Left lung (tissue), 10 donors: ENCODE measurements around the gene RAB3B. TPM values are rescaled to one million over a fixed set of nuclear protein-coding genes. Genes with fewer than 3 reads are reported as not detected.
A peak's percentile ranks its signal among the peaks of the same experiment; 100 is the strongest.

ENCODE experiments used
- ATAC-seq: fragments of 200-7000 bp; cut with Tn5 transposase; one replicate; pipeline ENCODE4 v1.9.1; 2020; ENCODE audit warnings: moderate library complexity
- DNase-seq, 4 donors: peaks; one replicate each; pipeline ENCODE4 v3.0.0-alpha.2; 2013 to 2020
- H3K27ac ChIP-seq, 2 donors: fragments of 200-600 bp; sonication (generic) in 1 of 2; one replicate each; pipeline versions ENCODE4 v1.5.0 to v1.8.0; 2020 to 2021
- H3K27me3 ChIP-seq, 2 donors: fragments of 200-600 bp; sonication (generic) in 1 of 2; one replicate each; pipeline versions ENCODE4 v1.5.0 to v1.8.0; 2020 to 2021
- H3K36me3 ChIP-seq, 2 donors: fragments of 200-600 bp; sonication (generic) in 1 of 2; one replicate each; pipeline versions ENCODE4 v1.5.0 to v1.8.0; 2020 to 2021
- H3K4me1 ChIP-seq, 2 donors: fragments of 200-600 bp; one replicate each; pipeline ENCODE4 v1.8.0; 2021
- H3K4me3 ChIP-seq, 2 donors: fragments of 200-600 bp; sonication (generic) in 1 of 2; one replicate each; pipeline versions ENCODE4 v1.5.0 to v1.8.0; 2020 to 2021; ENCODE audit warnings: mild to moderate bottlenecking in 1 of 2
- H3K9me3 ChIP-seq, 2 donors: fragments of 200-600 bp; sonication (generic) in 1 of 2; one replicate each; pipeline versions ENCODE4 v1.5.0 to v1.8.0; 2020 to 2021
- CTCF ChIP-seq, 2 donors: fragments of 200-600 bp; sonication (generic) in 1 of 2; IDR thresholded peaks; one replicate each; pipeline versions ENCODE4 v1.5.0 to v1.8.0; 2021; ENCODE audit warnings: antibody characterized with exemption in 2 of 2
- intact Hi-C, 2 donors: fragments of 100-400 bp; cut with DNase I; formaldehyde crosslinking; loops; one replicate each; pipeline versions ENCODE4 v1.11.2 to v1.14.2; 2022
- polyA plus RNA-seq, 6 donors: library from polyadenylated mRNA; unstranded; fragments of 120-200 nt; gene quantifications; one replicate each; pipeline ENCODE4 v1.2.1, GENCODE V29; 2013; ENCODE audit not compliant: insufficient read length in 6 of 6
- total RNA-seq, 2 donors: library from RNA; stranded (reverse); fragmentation: NEBNext Ultra II Directional; extraction: Animal tissue kit (Norgen Biotek cat#: 25700); gene quantifications; one replicate each; pipeline ENCODE4 v1.2.1, GENCODE V29; 2021
- donor health status: DM: no; HTN: yes; CAD: no.
- donor health status: DM: no; HTN: no; CAD: no.

Gene RAB3B
- total and polyA plus RNA-seq, 8 donors, result 0.05 to 0.63 (median 0.39) TPM

- intact Hi-C loops, result no loop called here
- Histone ChIP-seq H3K4me1 (no peaks in the 10 kb centered on the region), H3K9me3 (no peaks in the 10 kb centered on the region), H3K4me3 (no peak overlapping the region), H3K36me3 (no peaks in the 10 kb centered on the region), H3K27ac (no peak overlapping the region), H3K27me3 (peaks cover 25 to 96% of the 10 kb centered on the region in 2 donors)
- ATAC-seq (peak; percentile 92), DNase-seq (no peak)
- TF ChIP-seq CTCF (IDR thresholded peaks at IDR 0.05), result no peak
Observed at GRCh38 chr1:51955797-51956527, 34.5 kb downstream of the RAB3B start.

- no peak for TF ChIP-seq CTCF (IDR thresholded peaks at IDR 0.05)
- intact Hi-C loops, result no loop called here
- H3K27ac ChIP-seq, result no peak overlapping the region
- H3K4me1 ChIP-seq, result no peaks in the 10 kb centered on the region
- H3K36me3 ChIP-seq, result no peaks in the 10 kb centered on the region
- DNase-seq, result no peak
- H3K27me3 ChIP-seq, result peaks cover 30 to 96% of the 10 kb centered on the region in 2 donors
- H3K4me3 ChIP-seq, result no peak overlapping the region
- peaks cover 0 to 2% of the 10 kb centered on the region in 2 donors for H3K9me3 ChIP-seq
- no peak for ATAC-seq
Observed at GRCh38 chr1:51954783-51955182, 35.7 kb downstream of the RAB3B start.

GRCh38 chr1:51953079-51953478, 37.4 kb downstream of the RAB3B start:
- DNase-seq, result no peak
- intact Hi-C loops, result no loop called here
- H3K36me3 ChIP-seq, result no peaks in the 10 kb centered on the region
- no peak overlapping the region for H3K4me3 ChIP-seq
- no peaks in the 10 kb centered on the region for H3K4me1 ChIP-seq
- no peak overlapping the region for H3K27ac ChIP-seq
- ATAC-seq, result no peak
- H3K9me3 ChIP-seq, result peaks cover 0 to 4% of the 10 kb centered on the region in 2 donors
- no peak for TF ChIP-seq CTCF (IDR thresholded peaks at IDR 0.05)
- peaks cover 32 to 93% of the 10 kb centered on the region in 2 donors for H3K27me3 ChIP-seq

GRCh38 chr1:51952638-51953037, 37.9 kb downstream of the RAB3B start:
- intact Hi-C loops, result no loop called here
- H3K4me3 ChIP-seq, result no peak overlapping the region
- DNase-seq, result no peak
- no peaks in the 10 kb centered on the region for H3K4me1 ChIP-seq
- H3K36me3 ChIP-seq, result no peaks in the 10 kb centered on the region
- H3K9me3 ChIP-seq, result peaks cover 0 to 4% of the 10 kb centered on the region in 2 donors
- H3K27ac ChIP-seq, result no peak overlapping the region
- no peak for TF ChIP-seq CTCF (IDR thresholded peaks at IDR 0.05)
- ATAC-seq, result no peak
- H3K27me3 ChIP-seq, result peaks cover 29 to 89% of the 10 kb centered on the region in 2 donors

- intact Hi-C loops, result no loop called here
- H3K9me3 ChIP-seq, result peaks cover 0 to 4% of the 10 kb centered on the region in 2 donors
- H3K4me1 ChIP-seq, result no peaks in the 10 kb centered on the region
- no peaks in the 10 kb centered on the region for H3K36me3 ChIP-seq
- H3K27me3 ChIP-seq, result peaks cover 23 to 87% of the 10 kb centered on the region in 2 donors
- H3K4me3 ChIP-seq, result no peak overlapping the region
- no peak for TF ChIP-seq CTCF (IDR thresholded peaks at IDR 0.05)
- no peak for DNase-seq
- ATAC-seq, result no peak
- H3K27ac ChIP-seq, result no peak overlapping the region
Observed at GRCh38 chr1:51950701-51951100, 39.8 kb downstream of the RAB3B start.
